ENCODE measurements around the gene DNAJC5.

DNA sequence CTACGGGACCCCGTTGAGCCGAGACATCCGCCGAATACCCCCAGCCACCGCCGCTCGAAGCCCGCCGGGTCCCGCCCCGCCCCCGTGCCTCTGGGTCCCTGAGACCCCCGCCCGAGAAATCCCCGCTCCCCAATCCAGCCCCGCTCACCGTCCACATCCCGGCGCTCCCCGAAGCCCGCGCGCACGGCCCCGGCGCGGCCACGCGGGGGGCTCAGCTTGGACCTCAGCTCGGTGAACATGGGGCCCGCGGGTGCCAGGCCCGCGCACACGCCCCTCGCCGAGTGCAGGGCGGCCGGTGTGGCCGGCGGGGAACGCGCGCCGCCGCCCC is 84.3 kb downstream of the DNAJC5 start:
- TF ChIP-seq, protein P1, sequence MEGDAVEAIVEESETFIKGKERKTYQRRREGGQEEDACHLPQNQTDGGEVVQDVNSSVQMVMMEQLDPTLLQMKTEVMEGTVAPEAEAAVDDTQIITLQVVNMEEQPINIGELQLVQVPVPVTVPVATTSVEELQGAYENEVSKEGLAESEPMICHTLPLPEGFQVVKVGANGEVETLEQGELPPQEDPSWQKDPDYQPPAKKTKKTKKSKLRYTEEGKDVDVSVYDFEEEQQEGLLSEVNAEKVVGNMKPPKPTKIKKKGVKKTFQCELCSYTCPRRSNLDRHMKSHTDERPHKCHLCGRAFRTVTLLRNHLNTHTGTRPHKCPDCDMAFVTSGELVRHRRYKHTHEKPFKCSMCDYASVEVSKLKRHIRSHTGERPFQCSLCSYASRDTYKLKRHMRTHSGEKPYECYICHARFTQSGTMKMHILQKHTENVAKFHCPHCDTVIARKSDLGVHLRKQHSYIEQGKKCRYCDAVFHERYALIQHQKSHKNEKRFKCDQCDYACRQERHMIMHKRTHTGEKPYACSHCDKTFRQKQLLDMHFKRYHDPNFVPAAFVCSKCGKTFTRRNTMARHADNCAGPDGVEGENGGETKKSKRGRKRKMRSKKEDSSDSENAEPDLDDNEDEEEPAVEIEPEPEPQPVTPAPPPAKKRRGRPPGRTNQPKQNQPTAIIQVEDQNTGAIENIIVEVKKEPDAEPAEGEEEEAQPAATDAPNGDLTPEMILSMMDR (IDR thresholded peaks at IDR 0.05) = no peak
- TF ChIP-seq POLR2A (IDR thresholded peaks at IDR 0.05) = no peak

Measured in ovary (tissue), 3 donors.